ENCODE results near the gene TEDDM1.

GRCh38 chr1:182385885-182386853 is 14.3 kb downstream of the TEDDM1 start:
- no peak for TF ChIP-seq CTCF (conservative IDR thresholded peaks at IDR 0.05; ENCODE audit: low read length)
- TF ChIP-seq EZH2phosphoT487 (IDR thresholded peaks at IDR 0.05; ENCODE audit: borderline replicate concordance, low read depth, low read length): no peak
